Nephron progenitor cell (in vitro differentiated cells): ENCODE data around the gene TLE3.

ENCODE experiments used
- DNase-seq: peaks from one replicate; pipeline ENCODE4 v3.0.0; 2021
- H3K27ac Mint-ChIP-seq: 2 replicates; pipeline ENCODE4 v1.8.0; 2021; ENCODE audit warnings: mild to moderate bottlenecking, moderate library complexity, mixed read lengths
- H3K27me3 Mint-ChIP-seq: 2 replicates; pipeline ENCODE4 v1.8.0; 2021; ENCODE audit warnings: mild to moderate bottlenecking, low read depth, mixed read lengths; ENCODE audit not compliant: poor library complexity
- H3K36me3 Mint-ChIP-seq: 2 replicates; pipeline ENCODE4 v1.8.0; 2021; ENCODE audit warnings: low read depth, mixed read lengths
- H3K4me1 Mint-ChIP-seq: 2 replicates; pipeline ENCODE4 v1.8.0; 2021; ENCODE audit warnings: mixed read lengths
- H3K4me3 Mint-ChIP-seq: 2 replicates; pipeline ENCODE4 v1.8.0; 2021; ENCODE audit warnings: mild to moderate bottlenecking, moderate library complexity, mixed read lengths
- H3K9me3 Mint-ChIP-seq: 2 replicates; pipeline ENCODE4 v1.8.0; 2021; ENCODE audit warnings: mild to moderate bottlenecking, moderate library complexity, mixed read lengths
- TF ChIP-seq, protein P1 (sequence below): fragments of 200-600 bp; sonication (generic); IDR thresholded peaks from 2 replicates; pipeline ENCODE4 v1.5.0; 2021; ENCODE audit warnings: antibody characterized with exemption

TLE3 gene

DNA sequence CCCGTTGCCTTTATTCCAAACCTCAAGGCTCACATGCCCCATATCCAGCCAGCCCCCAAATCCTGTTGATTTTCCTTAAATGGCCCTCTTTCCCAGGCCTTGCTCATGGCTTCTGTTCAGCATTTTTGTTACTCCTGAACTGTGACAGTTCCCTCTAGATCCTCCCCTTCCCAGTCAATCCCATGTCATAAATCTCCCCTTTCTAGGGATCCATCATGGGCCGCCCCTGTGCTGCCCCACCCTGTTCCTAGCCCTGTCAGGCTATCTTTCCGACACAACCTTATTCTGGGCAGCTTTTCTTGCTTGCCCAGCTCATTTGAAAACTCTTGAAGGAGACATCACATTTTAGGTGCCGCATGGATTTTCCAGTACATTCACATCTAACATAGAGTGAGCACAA lies 84.8 kb downstream of the TLE3 start:
- TF ChIP-seq, protein P1, sequence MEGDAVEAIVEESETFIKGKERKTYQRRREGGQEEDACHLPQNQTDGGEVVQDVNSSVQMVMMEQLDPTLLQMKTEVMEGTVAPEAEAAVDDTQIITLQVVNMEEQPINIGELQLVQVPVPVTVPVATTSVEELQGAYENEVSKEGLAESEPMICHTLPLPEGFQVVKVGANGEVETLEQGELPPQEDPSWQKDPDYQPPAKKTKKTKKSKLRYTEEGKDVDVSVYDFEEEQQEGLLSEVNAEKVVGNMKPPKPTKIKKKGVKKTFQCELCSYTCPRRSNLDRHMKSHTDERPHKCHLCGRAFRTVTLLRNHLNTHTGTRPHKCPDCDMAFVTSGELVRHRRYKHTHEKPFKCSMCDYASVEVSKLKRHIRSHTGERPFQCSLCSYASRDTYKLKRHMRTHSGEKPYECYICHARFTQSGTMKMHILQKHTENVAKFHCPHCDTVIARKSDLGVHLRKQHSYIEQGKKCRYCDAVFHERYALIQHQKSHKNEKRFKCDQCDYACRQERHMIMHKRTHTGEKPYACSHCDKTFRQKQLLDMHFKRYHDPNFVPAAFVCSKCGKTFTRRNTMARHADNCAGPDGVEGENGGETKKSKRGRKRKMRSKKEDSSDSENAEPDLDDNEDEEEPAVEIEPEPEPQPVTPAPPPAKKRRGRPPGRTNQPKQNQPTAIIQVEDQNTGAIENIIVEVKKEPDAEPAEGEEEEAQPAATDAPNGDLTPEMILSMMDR = no peak
- Mint-ChIP-seq H3K27me3 (peaks cover 24% of the 10 kb centered on the region), H3K4me1 (peaks cover 59% of the 10 kb centered on the region), H3K9me3 (peaks cover 3% of the 10 kb centered on the region), H3K36me3 (no peaks in the 10 kb centered on the region), H3K27ac (peak overlapping the region; percentile 24), H3K4me3 (no peak overlapping the region)
- peak; percentile 30 for DNase-seq

DNA sequence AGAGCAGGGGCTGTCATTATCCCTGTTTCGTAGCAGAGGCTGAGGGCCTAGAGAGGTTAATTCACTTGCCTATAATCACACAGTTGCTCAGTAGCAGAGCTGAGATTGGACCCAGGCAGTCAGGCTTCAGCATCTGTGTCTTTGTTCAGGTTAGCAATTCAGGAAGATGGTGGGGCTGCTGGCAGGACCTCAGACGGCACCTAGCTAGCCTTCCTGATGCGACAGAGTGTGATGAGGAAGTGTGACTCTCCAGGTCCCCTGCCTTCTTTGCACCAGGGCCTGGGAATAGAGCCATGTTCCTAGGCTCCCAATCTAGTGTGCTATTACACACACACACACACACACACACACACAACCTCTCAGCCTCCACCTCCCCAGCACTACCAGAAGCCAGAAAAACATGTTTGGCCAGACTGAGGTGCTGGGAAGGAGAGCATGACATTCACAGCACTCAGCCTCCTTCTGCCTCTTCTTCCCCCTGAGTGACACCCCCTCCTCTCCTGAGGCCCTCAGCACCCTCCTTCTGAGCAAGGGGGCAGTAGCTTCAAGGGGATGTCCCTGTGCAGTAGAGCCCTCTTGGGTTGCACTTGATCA lies 88.9 kb downstream of the TLE3 start:
- TF ChIP-seq, protein P1 = no peak
- H3K27ac Mint-ChIP-seq = no peak overlapping the region
- peaks cover 32% of the 10 kb centered on the region for H3K27me3 Mint-ChIP-seq
- no peak overlapping the region for H3K4me3 Mint-ChIP-seq
- H3K9me3 Mint-ChIP-seq = peaks cover 8% of the 10 kb centered on the region
- H3K36me3 Mint-ChIP-seq = no peaks in the 10 kb centered on the region
- H3K4me1 Mint-ChIP-seq = peaks cover 18% of the 10 kb centered on the region
- DNase-seq = no peak

DNA sequence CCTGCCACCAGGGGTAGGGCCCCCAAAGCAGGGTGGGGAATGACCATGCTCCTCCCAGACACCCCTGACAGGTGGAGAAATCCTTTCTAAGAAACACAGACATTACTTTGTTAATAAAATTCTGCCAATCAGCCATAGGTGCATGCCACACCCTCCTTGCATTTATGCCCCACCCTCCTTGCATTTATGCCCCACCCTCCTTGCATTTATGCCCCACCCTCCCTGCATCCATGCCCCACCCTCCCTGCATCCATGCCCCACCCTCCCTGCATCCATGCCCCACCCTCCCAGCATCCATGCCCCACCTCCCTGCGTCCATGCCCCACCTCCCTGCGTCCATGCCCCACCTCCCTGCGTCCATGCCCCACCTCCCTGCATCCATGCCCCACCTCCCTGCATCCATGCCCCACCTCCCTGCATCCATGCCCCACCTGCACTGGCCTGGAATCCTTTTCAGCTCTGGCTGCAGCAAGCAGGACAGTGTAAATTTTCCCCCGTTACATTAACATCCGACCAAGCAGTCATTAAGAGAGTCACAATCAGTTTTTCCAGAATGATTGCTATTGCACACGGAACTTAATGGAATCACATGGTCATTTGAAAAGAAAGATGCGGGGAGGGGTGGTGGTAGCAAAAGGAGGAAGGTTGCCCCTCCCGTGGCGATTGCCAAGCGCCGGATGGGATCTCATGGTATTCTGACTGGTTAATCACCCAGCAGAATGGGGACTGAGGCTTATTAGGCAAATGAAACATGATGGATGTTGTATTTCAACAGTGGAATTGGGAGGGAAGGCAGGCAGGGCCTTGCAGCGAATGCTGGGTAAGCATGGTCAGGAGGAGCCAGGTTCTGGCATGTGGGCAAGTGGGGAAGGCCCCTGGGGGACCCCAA lies 91.2 kb downstream of the TLE3 start:
- Mint-ChIP-seq H3K4me1 (no peaks in the 10 kb centered on the region), H3K4me3 (no peak overlapping the region), H3K36me3 (peaks cover 7% of the 10 kb centered on the region), H3K27ac (no peak overlapping the region), H3K27me3 (peaks cover 31% of the 10 kb centered on the region), H3K9me3 (peaks cover 25% of the 10 kb centered on the region)
- TF ChIP-seq, protein P1 = no peak
- no peak for DNase-seq

DNA sequence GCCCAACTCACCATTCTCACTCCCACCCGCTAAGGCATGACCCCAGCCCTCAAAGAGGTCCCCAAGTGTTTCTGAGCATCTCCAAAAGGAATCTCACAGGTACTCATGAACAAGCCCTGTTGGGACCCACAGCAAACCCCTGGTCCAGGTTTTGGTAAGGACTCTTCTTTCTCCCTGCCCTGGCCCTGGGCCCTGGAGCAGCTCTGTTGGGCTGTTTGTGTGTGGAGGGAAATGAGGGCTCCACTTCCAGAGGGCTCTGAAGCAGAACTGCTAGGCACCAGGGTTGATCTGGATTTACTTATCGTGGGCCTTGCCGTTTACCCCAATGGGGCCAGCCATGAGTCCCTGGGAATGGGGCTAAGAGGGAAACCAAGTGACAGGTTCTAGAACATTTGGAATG lies 92.9 kb downstream of the TLE3 start:
- no peak for DNase-seq
- Mint-ChIP-seq H3K9me3 (peaks cover 25% of the 10 kb centered on the region), H3K27me3 (peaks cover 31% of the 10 kb centered on the region), H3K4me3 (no peak overlapping the region), H3K27ac (no peak overlapping the region), H3K4me1 (no peaks in the 10 kb centered on the region), H3K36me3 (peaks cover 7% of the 10 kb centered on the region)
- TF ChIP-seq, protein P1 = no peak

DNA sequence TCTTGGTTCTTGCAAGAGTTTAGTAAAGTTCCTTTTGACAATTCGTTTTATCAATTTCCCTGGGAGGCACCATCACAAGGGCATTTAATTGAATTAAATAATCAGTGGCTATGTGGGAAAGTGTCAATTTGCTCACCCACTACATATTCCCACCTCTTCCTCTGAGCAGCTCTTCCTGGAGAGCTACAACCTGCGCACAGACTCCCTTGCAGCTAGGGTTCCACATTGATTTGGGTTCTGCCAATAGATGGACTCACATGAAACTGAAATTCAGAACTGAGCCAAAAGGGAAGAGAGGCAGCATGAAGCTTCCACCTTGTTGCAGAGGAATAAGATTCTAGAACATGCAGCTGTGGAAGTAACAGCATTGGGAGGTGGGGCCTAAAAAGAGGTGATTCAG lies 94.8 kb downstream of the TLE3 start:
- no peak for DNase-seq
- Mint-ChIP-seq H3K4me3 (no peak overlapping the region), H3K9me3 (peaks cover 25% of the 10 kb centered on the region), H3K4me1 (no peaks in the 10 kb centered on the region), H3K27me3 (peaks cover 33% of the 10 kb centered on the region), H3K36me3 (peaks cover 7% of the 10 kb centered on the region), H3K27ac (no peak overlapping the region)
- TF ChIP-seq, protein P1 = no peak
